ENCODE data around the gene SLC22A1.

SLC22A1 gene

GRCh38 chr6:160174681-160175080, 53.1 kb downstream of the SLC22A1 start:
- DNase-seq: no peak
- no peak for ATAC-seq

GRCh38 chr6:160177220-160177619, 55.6 kb downstream of the SLC22A1 start:
- DNase-seq (no peak), ATAC-seq (no peak)

GRCh38 chr6:160178271-160178670, 56.7 kb downstream of the SLC22A1 start:
- no peak for ATAC-seq
- DNase-seq: no peak

GRCh38 chr6:160180706-160181105, 59.1 kb downstream of the SLC22A1 start:
- no peak for DNase-seq
- no peak for ATAC-seq

GRCh38 chr6:160188773-160189172, 67.2 kb downstream of the SLC22A1 start:
- no peak for ATAC-seq
- DNase-seq: no peak

GRCh38 chr6:160190081-160190480, 68.5 kb downstream of the SLC22A1 start:
- no peak for ATAC-seq

GRCh38 chr6:160190973-160191372, 69.4 kb downstream of the SLC22A1 start:
- ATAC-seq (no peak), DNase-seq (no peak)

More at GRCh38 chr6:160190081-160190480, 68.5 kb downstream of the SLC22A1 start:
- no peak for DNase-seq

- no peak for ATAC-seq
- DNase-seq: no peak
Measured at GRCh38 chr6:160192840-160193239, 71.2 kb downstream of the SLC22A1 start.

GRCh38 chr6:160194808-160195207, 73.2 kb downstream of the SLC22A1 start:
- ATAC-seq (no peak), DNase-seq (no peak)

- no peak for ATAC-seq
- no peak for DNase-seq
Measured at GRCh38 chr6:160197662-160198061, 76.0 kb downstream of the SLC22A1 start.

GRCh38 chr6:160198606-160199211, 77.1 kb downstream of the SLC22A1 start:
- ATAC-seq (no peak), DNase-seq (no peak)

- DNase-seq (no peak), ATAC-seq (no peak)
Measured at GRCh38 chr6:160201061-160201460, 79.4 kb downstream of the SLC22A1 start.

GRCh38 chr6:160202411-160202810, 80.8 kb downstream of the SLC22A1 start:
- DNase-seq (no peak), ATAC-seq (no peak)

- ATAC-seq: no peak
- DNase-seq: no peak
Measured at GRCh38 chr6:160203076-160203475, 81.5 kb downstream of the SLC22A1 start.

- ATAC-seq: no peak
- no peak for DNase-seq
Measured at GRCh38 chr6:160203522-160203921, 81.9 kb downstream of the SLC22A1 start.

- ATAC-seq: no peak
- DNase-seq: no peak
Measured at GRCh38 chr6:160203953-160204352, 82.3 kb downstream of the SLC22A1 start.

GRCh38 chr6:160204710-160205109, 83.1 kb downstream of the SLC22A1 start:
- no peak for ATAC-seq
- DNase-seq: no peak

GRCh38 chr6:160207618-160208017, 86.0 kb downstream of the SLC22A1 start:
- DNase-seq (no peak), ATAC-seq (no peak)

All from stimulated activated naive CD8-positive, alpha-beta T cell treated with anti-CD3 and anti-CD28 coated beads, Interleukin-15, Interleukin-2, amounts not matched to agents 100 U/mL and 50 U/mL, for 24 hours (primary cell).